Measurements from ENCODE around the gene CABLES1.
A peak's percentile ranks its signal among the peaks of the same experiment; 100 is the strongest.

CABLES1 gene

DNA sequence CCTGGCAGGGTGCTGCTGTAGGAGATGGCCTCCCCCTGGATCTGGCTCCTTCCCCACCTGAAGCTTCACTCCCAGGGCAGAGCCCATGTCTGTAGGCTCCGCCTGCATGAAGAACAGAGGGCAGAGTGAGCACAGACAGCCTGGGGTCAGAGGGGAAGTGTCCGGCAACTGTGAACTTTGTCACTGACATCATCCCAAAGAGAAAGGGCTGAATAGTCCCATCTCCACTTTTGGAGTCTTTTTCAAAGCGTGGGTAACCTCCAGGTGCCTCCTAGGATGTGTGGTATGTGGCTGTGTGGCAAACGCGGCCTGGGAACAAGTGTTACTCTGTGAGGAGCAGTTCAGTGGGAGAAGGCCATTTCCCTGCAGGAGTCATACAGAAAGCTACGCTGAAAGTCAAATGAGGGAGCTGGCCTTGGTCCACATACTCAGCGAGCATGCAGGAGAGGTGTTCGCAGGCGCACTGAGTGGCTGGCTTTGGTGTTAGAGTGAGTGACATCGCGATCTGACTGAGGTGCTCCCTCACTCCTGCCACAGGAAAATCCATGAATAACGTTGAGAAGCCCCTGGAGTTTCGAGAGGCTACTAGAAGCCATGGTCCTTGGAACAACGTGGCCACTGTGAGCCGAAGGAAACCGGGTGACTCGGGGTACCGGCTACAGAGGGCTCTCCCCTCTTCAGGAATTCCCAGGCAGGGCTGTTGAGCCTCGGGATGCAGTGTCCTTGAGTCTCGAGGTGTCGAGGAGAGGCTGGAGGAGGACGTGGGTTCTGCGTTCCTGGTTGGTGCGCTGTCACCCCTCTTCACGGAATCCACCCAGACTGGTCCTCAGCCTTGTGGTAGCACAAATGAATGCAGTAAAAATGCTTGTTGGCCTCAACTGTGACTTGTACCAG, 54.7 kb downstream of the CABLES1 start:
- H3K4me2 ChIP-seq (ENCODE audit: low read length) = no peak overlapping the region
- no peak overlapping the region for H3K9ac ChIP-seq (ENCODE audit: low read depth, low read length)
- H3K4me3 ChIP-seq (ENCODE audit: low read length) = no peak overlapping the region
- no peaks in the 10 kb centered on the region for H3K27me3 ChIP-seq (ENCODE audit: control insufficient read depth, insufficient read depth, low read length)
- H3K9me3 ChIP-seq (replicated peaks; ENCODE audit: low read length) = no peaks in the 10 kb centered on the region
- H3K4me1 ChIP-seq (ENCODE audit: control insufficient read depth, insufficient read depth, low read length) = peaks cover 15% of the 10 kb centered on the region
- H3K36me3 ChIP-seq (ENCODE audit: insufficient read depth, low read length) = no peaks in the 10 kb centered on the region

DNA sequence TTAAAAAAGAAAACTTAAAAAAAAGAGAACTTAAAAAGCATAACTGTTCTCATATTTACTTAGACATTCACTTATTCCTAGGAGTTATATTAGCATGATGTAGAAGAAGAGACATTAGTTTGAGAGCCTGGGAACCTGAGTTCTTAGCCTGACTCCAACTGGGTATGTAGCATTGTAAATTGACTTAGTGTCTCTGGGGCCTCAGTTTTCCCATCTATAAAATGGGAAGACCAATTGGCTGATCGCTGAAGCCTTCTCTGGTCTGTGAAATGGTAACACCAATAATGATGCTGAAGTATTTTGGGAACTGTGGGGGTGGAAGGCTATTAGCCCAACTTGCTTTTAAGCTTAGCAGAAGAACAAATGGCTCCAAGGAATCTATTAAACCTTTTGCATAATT, 55.9 kb downstream of the CABLES1 start:
- no peak overlapping the region for H3K4me2 ChIP-seq (ENCODE audit: low read length)
- H3K4me1 ChIP-seq (ENCODE audit: control insufficient read depth, insufficient read depth, low read length) = peaks cover 15% of the 10 kb centered on the region
- no peak overlapping the region for H3K4me3 ChIP-seq (ENCODE audit: low read length)
- no peaks in the 10 kb centered on the region for H3K9me3 ChIP-seq (replicated peaks; ENCODE audit: low read length)
- no peaks in the 10 kb centered on the region for H3K36me3 ChIP-seq (ENCODE audit: insufficient read depth, low read length)
- no peaks in the 10 kb centered on the region for H3K27me3 ChIP-seq (ENCODE audit: control insufficient read depth, insufficient read depth, low read length)
- no peak overlapping the region for H3K9ac ChIP-seq (ENCODE audit: low read depth, low read length)

DNA sequence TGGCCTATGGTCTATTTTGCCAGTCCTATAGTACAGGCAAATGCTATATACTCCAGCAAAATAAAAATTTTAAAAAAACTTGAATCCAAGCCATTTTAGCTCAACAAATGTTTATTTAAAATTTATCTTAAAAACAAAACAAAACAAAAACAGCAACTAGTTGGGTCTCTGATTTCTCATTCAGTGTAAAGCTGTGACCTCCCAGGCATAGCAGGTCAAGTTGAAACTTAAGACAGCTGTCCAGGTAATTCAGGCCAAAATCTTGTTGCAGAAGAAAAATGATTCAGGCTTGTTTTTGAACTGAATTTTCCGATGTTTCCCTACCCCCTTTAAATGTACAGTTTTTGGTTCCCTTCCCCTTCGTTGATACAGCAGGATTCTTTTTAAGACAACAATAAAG, 58.5 kb downstream of the CABLES1 start:
- Histone ChIP-seq H3K9me3 (replicated peaks; ENCODE audit: low read length) (no peaks in the 10 kb centered on the region), H3K4me2 (ENCODE audit: low read length) (no peak overlapping the region), H3K9ac (ENCODE audit: low read depth, low read length) (no peak overlapping the region), H3K4me3 (ENCODE audit: low read length) (no peak overlapping the region), H3K4me1 (ENCODE audit: control insufficient read depth, insufficient read depth, low read length) (peaks cover 15% of the 10 kb centered on the region), H3K36me3 (ENCODE audit: insufficient read depth, low read length) (no peaks in the 10 kb centered on the region), H3K27me3 (ENCODE audit: control insufficient read depth, insufficient read depth, low read length) (no peaks in the 10 kb centered on the region)

DNA sequence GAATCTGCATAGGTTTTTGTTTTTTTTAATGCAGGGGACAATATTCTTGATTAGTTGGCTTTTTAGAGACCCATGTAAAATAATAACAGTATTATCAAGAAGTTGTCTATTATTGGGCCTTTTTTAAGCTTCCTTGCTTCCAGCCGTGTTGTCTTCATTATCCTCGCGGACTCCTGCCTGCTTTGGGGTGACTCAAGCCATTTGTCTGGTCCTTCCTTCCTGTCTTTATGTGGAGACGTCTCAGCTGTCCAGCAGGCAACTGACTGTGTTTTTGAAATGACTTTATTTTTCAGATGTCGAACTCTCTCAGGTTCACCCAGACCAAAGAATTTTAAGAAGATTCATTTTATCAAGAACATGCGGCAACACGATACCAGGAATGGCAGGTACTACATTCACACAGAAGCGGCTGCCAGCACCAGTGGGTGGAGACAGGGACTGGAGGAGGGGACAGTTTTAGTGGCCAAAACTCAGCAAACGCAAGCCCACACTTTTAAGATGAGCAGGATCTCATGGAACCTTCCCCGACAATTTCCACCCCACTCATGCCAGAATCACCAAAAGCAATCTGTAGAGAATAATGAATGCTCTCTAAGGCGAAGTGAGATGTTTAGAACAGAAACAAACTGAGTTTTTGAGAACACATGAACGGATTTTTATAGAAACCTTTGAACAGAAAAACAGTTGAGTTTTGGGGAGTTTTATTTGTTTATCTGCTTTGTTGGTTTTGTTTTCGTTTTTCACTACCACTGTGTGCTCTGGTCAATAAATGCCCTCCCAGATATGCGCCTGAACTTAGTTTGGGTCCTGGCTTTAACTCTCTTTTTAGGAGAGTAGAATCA, 59.1 kb downstream of the CABLES1 start:
- Histone ChIP-seq H3K27me3 (ENCODE audit: control insufficient read depth, insufficient read depth, low read length) (no peaks in the 10 kb centered on the region), H3K4me2 (ENCODE audit: low read length) (peak overlapping the region; percentile 70), H3K4me1 (ENCODE audit: control insufficient read depth, insufficient read depth, low read length) (peaks cover 15% of the 10 kb centered on the region), H3K9ac (ENCODE audit: low read depth, low read length) (no peak overlapping the region), H3K4me3 (ENCODE audit: low read length) (peak overlapping the region; percentile 52), H3K9me3 (replicated peaks; ENCODE audit: low read length) (no peaks in the 10 kb centered on the region), H3K36me3 (ENCODE audit: insufficient read depth, low read length) (no peaks in the 10 kb centered on the region)

DNA sequence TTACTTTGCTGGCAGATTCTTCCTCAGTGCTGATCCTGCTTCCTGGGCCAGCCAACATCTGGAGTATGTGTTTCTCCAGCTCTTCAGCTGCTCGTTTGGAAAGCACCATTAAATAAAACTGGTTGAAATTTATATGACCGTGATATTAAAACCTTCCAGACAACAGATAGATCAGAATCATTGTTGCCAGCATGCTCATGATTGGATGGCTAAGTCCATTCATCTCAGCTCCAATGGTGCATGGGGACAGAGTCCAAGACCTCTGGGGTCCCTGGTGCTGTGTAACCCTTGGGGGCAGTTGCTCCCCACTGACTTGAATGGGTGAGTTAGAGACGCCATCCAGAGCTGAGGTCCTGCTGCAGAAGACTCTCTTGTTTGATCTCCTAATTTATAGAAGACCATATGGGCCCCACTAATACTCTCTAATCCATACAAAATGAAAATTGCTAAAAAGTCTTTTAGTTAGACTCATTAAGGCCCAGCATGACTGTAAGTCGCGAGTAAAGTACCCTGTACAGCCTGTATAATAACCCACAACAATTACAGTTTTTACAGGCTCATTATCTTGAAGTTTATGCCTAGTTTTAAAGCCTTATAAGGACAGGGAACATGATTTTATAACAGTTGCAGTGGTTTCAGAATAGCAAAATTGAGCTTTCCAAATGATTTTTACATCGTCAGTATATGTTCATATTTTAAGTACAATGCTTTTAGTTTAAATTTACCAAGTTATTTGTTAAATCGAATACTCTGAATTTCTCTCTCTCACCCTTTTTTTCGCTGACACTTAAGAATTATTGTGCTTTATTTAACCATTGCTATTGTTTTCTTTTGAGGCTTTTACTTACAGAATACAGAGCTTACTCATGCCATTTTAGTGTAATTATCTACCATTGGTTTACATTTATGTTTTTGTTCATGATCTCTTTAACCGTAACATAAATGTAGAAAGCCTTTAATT, 60.0 kb downstream of the CABLES1 start:
- Histone ChIP-seq H3K9me3 (replicated peaks; ENCODE audit: low read length) (no peaks in the 10 kb centered on the region), H3K36me3 (ENCODE audit: insufficient read depth, low read length) (no peaks in the 10 kb centered on the region), H3K9ac (ENCODE audit: low read depth, low read length) (no peak overlapping the region), H3K4me3 (ENCODE audit: low read length) (no peak overlapping the region), H3K4me1 (ENCODE audit: control insufficient read depth, insufficient read depth, low read length) (peaks cover 15% of the 10 kb centered on the region), H3K27me3 (ENCODE audit: control insufficient read depth, insufficient read depth, low read length) (no peaks in the 10 kb centered on the region), H3K4me2 (ENCODE audit: low read length) (peak overlapping the region; percentile 70)

DNA sequence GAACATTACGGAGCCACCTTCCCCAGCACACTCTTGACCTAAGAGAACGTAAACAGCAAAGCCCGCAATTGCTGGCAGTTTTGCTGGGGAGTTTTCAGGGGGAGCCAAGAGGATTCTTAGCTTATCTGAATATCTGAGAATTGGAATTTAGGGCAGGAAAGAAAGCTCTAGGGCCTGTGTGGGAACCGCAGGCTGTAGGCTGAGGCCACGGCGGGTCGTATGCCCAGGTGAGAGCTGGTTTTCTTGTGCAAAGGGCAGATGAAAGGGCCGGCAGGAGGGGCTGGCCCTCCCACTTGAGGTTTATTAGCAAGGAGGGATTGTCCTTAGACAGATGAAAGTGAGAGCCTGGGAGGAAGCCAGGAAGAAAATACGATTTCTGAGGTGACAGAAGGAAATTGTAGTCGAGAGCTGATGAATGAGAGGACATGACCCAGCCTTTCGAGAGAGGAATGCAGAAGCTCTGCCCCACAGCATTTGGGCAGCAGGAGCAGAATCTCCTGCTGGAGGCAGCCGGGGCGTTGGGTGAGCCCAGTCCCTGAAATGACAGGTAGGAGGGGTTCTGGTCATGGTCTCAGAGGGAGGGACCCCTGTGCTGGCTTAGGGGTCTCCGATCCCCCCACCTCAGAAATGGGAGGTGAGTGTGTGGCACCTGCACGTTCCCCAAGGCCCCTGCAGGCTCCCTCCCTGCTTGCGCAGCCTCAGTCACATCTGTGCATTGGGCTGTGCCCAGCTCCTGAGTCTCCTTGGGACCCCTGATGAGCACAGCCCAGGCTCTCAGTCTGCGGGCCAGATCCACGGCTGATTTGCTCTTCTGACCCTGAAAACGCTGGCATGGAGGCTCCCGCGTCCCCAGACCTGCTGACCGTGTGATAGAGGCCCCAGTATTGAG, 61.1 kb downstream of the CABLES1 start:
- H3K4me2 ChIP-seq (ENCODE audit: low read length) = no peak overlapping the region
- H3K4me1 ChIP-seq (ENCODE audit: control insufficient read depth, insufficient read depth, low read length) = peaks cover 15% of the 10 kb centered on the region
- no peaks in the 10 kb centered on the region for H3K27me3 ChIP-seq (ENCODE audit: control insufficient read depth, insufficient read depth, low read length)
- H3K9me3 ChIP-seq (replicated peaks; ENCODE audit: low read length) = no peaks in the 10 kb centered on the region
- no peak overlapping the region for H3K9ac ChIP-seq (ENCODE audit: low read depth, low read length)
- H3K36me3 ChIP-seq (ENCODE audit: insufficient read depth, low read length) = no peaks in the 10 kb centered on the region
- H3K4me3 ChIP-seq (ENCODE audit: low read length) = no peak overlapping the region

DNA sequence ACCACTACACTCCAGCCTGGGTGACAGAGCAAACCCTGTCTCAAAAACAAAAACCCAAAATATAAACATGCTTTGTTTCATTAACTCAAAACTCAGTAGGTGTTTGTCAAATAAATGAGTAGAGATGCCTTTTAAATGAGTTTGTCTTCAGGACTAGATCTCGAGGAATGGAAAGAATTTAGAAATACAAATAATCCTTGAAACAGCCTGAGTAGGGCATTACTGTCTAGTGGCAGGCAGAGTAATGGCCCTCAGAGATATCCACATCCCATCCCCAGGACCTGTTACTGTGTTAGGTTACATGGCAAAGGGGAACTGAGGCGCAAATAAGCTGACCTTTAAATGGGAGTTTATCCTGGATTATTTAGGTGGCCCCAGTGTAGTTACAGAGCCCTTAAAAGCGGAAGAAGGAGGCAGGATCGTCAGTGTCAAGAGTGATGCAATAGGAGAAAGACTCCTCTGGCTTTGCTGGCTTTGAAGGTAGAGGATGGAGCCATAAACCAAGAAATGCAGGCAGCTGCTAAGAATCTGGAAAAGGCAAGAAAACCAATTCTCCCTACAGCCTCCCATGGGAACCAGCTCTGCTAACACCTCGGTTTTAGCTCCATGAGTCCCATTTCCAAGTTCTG, 63.0 kb downstream of the CABLES1 start:
- Histone ChIP-seq H3K27me3 (ENCODE audit: control insufficient read depth, insufficient read depth, low read length) (peaks cover 4% of the 10 kb centered on the region), H3K4me2 (ENCODE audit: low read length) (no peak overlapping the region), H3K4me3 (ENCODE audit: low read length) (no peak overlapping the region), H3K9ac (ENCODE audit: low read depth, low read length) (no peak overlapping the region), H3K36me3 (ENCODE audit: insufficient read depth, low read length) (no peaks in the 10 kb centered on the region), H3K4me1 (ENCODE audit: control insufficient read depth, insufficient read depth, low read length) (peaks cover 11% of the 10 kb centered on the region), H3K9me3 (replicated peaks; ENCODE audit: low read length) (no peaks in the 10 kb centered on the region)

DNA sequence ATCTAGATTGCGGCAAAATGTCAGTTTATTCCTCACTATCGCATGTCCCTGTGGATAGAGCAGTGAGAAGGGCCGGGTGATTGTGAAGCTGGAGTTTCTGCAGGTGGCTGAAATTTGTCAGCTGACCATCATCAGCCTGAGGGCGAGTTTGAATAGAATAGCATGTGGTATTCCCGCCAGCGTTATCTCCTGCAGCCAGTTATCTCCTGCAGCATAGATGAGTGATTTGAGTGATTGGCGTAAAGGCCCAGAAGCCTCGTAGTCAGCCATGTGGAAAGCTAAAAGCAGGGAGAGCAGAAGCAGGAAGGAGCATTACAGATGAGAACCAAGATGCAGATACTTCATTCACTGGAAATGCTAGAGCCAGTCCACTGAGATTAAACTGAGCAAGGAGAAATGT, 65.5 kb downstream of the CABLES1 start:
- no peaks in the 10 kb centered on the region for H3K4me1 ChIP-seq (ENCODE audit: control insufficient read depth, insufficient read depth, low read length)
- H3K27me3 ChIP-seq (ENCODE audit: control insufficient read depth, insufficient read depth, low read length) = peaks cover 13% of the 10 kb centered on the region
- no peaks in the 10 kb centered on the region for H3K36me3 ChIP-seq (ENCODE audit: insufficient read depth, low read length)
- H3K9ac ChIP-seq (ENCODE audit: low read depth, low read length) = no peak overlapping the region
- no peak overlapping the region for H3K4me2 ChIP-seq (ENCODE audit: low read length)
- H3K4me3 ChIP-seq (ENCODE audit: low read length) = no peak overlapping the region
- H3K9me3 ChIP-seq (replicated peaks; ENCODE audit: low read length) = no peaks in the 10 kb centered on the region

DNA sequence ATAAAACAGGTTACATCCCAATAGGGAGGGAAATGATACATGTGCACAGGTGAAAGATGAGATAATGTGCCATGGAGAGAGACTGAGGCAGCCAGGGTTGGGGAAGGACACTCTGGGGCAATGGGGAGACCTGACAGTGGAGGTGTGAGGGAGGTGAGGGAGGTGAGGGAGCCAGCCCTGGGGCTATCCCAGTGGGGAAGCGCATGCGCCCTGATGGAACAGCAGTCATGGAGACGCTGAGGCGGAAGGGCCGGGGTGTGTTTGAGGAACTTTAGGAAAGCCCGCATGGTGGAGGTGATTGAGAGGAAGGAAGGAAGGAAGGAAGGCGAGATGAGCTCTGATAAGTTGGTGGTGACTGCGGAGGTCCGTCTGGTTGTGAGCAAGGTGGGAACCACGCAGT, 66.5 kb downstream of the CABLES1 start:
- no peak overlapping the region for H3K4me2 ChIP-seq (ENCODE audit: low read length)
- no peak overlapping the region for H3K4me3 ChIP-seq (ENCODE audit: low read length)
- H3K36me3 ChIP-seq (ENCODE audit: insufficient read depth, low read length) = no peaks in the 10 kb centered on the region
- H3K9ac ChIP-seq (ENCODE audit: low read depth, low read length) = no peak overlapping the region
- no peaks in the 10 kb centered on the region for H3K9me3 ChIP-seq (replicated peaks; ENCODE audit: low read length)
- H3K27me3 ChIP-seq (ENCODE audit: control insufficient read depth, insufficient read depth, low read length) = peaks cover 13% of the 10 kb centered on the region
- no peaks in the 10 kb centered on the region for H3K4me1 ChIP-seq (ENCODE audit: control insufficient read depth, insufficient read depth, low read length)

DNA sequence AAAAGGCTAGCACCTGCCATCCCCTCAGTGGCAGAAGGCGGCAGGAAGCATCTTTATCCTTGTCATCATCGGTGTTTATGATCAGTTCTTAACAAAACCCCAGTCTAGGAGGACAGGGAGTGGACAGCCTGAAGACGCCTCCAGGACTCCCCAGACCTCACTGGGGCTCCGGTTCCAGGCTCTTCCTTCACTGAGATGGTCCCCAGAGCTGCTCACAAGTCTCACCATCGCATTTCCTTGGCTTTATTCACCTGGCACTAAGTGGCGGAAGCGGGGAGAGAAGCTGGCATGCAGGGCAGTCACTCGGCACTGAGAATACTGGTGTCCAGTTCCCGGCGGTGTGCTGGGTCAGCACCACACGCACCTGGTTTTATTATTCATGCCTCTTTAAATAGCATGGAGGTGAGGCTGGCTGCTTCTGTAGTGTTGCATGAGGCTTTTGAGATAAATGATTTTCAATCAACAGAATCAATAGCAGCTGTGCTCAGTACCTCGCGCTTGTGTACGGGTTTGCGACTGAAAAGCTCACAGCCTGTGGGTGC, 68.7 kb downstream of the CABLES1 start:
- H3K4me3 ChIP-seq (ENCODE audit: low read length) = no peak overlapping the region
- peaks cover 4% of the 10 kb centered on the region for H3K9me3 ChIP-seq (replicated peaks; ENCODE audit: low read length)
- H3K4me2 ChIP-seq (ENCODE audit: low read length) = no peak overlapping the region
- no peak overlapping the region for H3K9ac ChIP-seq (ENCODE audit: low read depth, low read length)
- peaks cover 13% of the 10 kb centered on the region for H3K27me3 ChIP-seq (ENCODE audit: control insufficient read depth, insufficient read depth, low read length)
- no peaks in the 10 kb centered on the region for H3K4me1 ChIP-seq (ENCODE audit: control insufficient read depth, insufficient read depth, low read length)
- H3K36me3 ChIP-seq (ENCODE audit: insufficient read depth, low read length) = no peaks in the 10 kb centered on the region

All from skeletal muscle satellite cell (primary cell).